Left lobe of liver (tissue), 2 donors: Measurements from ENCODE around the gene ISCA1. TPM values are rescaled to one million over a fixed set of nuclear protein-coding genes. Genes with fewer than 3 reads are reported as not detected.

Experiments
- ATAC-seq: fragments of 200-7000 bp; cut with Tn5 transposase; one replicate; pipeline ENCODE4 v1.9.1; 2020; ENCODE audit warnings: mild to moderate bottlenecking, moderate library complexity
- DNase-seq: peaks from one replicate; pipeline ENCODE4 v3.0.0-alpha.2; 2020; ENCODE audit warnings: low spot score
- total RNA-seq: library from RNA; stranded (reverse); gene quantifications from one replicate; pipeline ENCODE4 v1.2.1, GENCODE V29; 2021
- donor health status: DM: no; HTN: no; CAD: no; lungs with moderate emphysema.
- donor health status: DM: no; HTN: yes; CAD: no.

ISCA1 gene
- total RNA-seq, 1 donor from 2014 or later = 16.7 TPM

GRCh38 chr9:86286278-86286677, 3.9 kb upstream of the ISCA1 start:
- DNase-seq = no peak

DNA sequence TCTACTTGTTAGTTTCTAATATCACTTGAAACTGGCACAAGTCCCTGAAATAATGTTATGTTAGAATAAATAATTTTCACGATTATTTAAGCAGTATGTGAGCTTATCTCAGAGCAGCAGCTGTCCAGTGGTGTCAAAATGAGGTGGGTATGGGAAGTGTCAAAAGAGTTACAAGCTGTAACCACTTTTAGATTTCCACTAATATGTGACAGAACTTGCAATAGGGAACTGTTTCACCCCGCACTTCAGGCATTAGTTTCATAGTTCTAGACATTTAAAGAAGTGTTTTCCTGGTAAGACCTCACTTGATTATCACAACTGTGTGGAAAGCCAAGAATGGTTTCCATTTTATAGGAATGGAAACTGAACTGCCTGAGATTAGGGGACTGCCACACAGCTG, 2.9 kb upstream of the ISCA1 start:
- ATAC-seq (no peak), DNase-seq (no peak)

More at GRCh38 chr9:86286278-86286677, 3.9 kb upstream of the ISCA1 start:
- ATAC-seq = no peak

GRCh38 chr9:86282979-86283535, 719 bp upstream of the ISCA1 start:
- ATAC-seq (peak; percentile 15), DNase-seq (no peak)

DNA sequence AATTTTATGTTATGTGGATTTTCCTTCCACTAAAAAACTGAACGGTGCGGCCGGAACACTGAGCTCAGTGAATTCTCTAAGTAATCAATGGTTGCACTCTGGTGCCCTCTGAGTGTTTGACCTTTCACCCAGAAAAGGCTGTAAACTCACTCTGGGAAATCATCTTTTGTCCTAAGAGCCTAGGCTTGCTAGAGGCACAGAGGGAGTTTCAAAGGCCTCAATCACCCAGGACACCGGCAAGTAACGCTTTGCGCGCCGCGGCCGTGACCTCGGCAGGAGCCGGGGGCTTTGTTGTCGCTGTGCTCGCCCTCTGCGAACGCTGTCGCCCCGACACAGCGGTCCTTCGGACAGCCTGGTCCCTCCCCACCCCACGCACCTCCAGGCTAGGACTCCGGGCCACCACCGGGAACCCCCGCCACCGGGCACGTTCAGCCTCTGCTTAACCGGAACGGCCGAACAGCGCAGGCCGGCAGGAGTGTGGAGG, 703 bp downstream of the ISCA1 start:
- peak; percentile 68 for ATAC-seq
- no peak for DNase-seq

DNA sequence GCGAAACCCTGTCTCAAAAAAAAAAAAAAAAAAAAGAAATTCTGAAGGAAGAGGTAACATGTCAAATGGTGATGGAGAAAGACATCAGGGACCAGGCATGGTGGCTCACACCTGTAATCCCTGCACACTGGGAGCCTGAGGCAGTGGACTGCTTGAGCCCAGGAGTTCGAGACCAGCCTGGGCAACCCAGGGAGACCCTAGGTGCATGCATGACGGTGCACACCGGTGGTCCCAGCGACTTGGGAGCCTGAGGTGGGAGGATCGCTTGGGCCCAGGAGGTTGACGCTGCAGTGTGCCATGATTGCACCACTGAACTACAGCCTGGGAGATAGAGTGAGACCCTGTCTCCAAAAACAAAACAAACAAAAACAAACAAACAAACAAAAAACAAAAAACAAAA, 1.8 kb downstream of the ISCA1 start:
- ATAC-seq (no peak), DNase-seq (no peak)

- ATAC-seq (no peak), DNase-seq (no peak)
Observed at GRCh38 chr9:86279839-86280238, 2.5 kb downstream of the ISCA1 start.

GRCh38 chr9:86277072-86277471, 5.3 kb downstream of the ISCA1 start:
- no peak for DNase-seq
- ATAC-seq = no peak

DNA sequence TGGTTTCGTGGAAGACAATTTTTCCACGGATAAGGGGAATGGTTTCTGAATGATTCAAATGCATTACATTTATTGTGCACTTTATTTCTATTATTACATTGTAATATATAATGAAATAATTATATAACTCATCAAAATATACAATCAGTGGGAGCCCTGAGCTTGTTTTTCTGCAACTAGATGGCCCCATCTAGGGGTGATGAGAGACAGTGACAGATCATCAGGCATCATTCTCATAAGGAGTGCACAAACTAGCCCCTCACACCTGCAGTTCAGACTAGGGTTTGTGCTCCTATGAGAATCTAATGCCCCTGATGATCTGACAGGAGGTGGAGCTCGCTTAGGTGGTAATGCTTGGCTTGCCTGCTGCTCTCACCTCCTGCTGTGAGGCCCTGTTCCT, 6.4 kb downstream of the ISCA1 start:
- ATAC-seq (no peak), DNase-seq (no peak)

DNA sequence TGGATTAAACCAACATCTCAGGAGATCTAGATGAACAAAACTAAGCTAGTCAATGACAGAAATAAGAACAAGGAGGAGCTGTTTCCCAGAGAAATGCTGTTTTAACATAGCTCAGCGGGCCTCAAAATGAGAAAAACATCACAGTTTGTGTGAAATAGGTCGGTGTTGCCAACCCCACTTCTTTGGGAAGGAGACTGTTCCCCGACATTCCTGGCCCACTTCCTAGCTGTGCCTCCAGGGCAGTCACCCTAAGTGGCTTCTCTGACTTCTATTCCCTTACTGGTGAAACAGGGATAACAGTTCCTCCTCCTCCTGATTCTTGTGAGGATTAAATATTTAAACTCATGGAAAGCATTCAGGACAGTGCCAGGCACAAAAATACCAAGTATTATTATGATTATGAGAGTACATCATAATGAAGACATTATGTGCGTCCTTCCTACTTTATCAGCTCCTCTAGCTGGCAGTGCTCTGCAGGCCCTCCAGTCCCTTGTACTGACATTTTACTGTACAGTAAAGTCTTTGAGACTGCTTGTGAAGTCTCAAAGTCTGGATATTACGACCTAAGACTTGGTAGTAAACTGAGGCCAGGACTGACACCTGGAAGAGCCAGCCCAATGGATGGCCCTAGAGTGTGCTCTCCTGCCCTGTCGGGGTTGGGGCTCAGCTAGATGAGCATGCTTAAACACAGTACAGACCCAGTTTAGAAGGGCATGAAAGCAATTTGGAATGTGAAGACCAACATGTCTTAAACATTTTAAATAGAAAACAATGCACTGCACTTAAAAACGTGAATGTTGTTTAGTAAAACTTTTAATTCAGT, 7.3 kb downstream of the ISCA1 start:
- ATAC-seq (no peak), DNase-seq (no peak)

DNA sequence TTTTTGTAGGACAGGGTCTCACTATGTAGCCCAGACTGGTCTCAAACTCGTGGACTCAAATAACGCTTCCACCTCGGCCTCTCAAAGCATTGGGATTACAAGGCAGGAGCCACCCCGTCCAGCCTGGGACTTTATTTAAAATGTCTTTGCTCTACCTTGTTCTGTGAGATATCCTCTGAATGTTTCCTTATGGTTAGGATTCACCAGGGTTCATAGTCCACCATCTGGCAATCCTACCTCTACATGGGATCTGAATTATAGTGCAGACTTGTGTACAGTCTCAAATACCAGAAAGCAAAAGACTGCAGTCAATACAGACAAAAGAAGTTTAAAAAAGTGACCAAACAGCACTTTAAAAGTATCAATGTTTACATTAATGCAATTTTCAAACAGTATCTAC, 10.1 kb downstream of the ISCA1 start:
- DNase-seq = no peak
- no peak for ATAC-seq

GRCh38 chr9:86263876-86264275, 18.5 kb downstream of the ISCA1 start:
- DNase-seq (no peak), ATAC-seq (no peak)

DNA sequence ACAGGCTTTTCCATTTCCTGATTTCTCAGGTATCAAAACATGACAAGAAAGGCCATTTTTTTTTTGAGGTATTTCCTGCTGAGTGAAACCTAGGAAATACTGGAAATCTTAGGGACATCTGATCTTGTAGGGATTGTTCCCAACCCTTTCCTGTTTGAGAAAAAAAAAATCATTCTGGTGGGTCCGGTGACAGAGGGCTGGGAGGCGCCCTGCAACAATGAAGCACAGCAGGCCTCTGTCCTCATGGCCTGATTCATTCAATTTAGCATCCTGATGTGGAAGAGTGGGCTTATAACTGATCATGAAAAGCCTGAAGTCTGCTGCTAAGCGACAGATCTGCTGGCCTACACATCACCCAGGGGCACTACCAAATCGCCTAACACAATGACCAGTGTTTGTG, 19.8 kb downstream of the ISCA1 start:
- DNase-seq = no peak
- no peak for ATAC-seq

DNA sequence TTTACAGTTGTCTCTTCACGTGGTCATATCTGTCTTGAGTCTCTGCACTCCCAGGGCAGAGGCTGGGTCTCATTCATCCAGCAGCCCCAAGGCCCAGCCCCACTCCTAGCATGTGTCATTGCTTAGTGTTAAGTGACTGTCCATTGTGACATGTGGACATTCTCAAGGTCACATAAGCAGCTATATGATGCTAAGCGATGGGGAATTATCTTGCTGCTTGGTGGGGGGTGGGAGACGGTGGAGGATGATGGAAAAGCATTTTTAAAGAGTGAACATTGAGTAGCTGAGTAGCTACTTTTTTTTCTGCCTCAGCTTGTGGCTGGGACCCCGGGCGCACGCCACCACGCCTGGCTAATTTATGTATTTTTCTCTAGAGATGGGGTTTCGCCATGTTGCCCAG, 22.8 kb downstream of the ISCA1 start, which contains the start of gene C9orf153:
TSS of gene C9orf153 (minus strand) at position 101 of the 400 bp plus-strand sequence. CDS start 30,054 bp downstream, outside the sequence.
- ATAC-seq (no peak), DNase-seq (no peak)

DNA sequence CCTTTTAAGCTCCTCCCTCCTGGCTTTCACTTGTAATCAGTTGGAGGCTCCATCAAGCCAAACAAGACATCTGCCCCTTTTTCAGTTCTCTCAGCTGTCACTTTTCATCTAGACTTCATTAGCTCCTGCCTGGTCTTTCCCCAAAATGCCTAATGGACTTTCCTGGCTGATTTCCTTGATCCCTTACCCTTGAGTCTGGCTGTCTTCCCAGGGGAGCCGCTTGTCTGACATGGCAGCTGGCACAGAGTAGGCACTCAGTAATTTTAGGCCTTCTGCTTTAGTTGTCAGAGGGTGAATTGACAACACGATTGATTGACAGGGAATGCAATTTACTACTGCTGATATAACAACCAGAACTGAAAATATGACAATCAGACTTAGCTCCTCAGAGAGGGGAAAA, 24.9 kb downstream of the ISCA1 start:
- no peak for DNase-seq

DNA sequence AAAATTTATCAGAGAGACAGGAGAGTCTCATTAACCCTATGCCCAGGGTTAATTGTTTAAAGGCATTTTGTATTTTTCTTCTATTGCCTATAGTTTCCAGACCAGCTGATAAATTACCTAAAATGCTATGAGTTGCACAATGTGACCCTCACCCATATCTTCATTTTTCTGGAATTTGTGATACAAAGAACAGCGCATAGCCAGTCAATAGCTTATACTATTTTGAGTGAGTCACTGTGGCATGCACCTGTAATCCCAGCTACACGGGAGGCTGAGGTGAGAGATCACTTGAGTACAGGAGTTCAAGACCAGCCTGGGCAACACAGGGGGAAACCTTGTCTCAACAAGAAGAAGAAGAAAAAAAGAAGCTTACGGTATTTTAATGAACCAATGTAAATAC, 25.7 kb downstream of the ISCA1 start:
- DNase-seq = no peak

More for the DNA sequence above, 24.9 kb downstream of the ISCA1 start:
- ATAC-seq = peak; percentile 45

GRCh38 chr9:86253577-86253976, 28.8 kb downstream of the ISCA1 start:
- ATAC-seq = no peak
- DNase-seq = no peak

More for the DNA sequence above, 25.7 kb downstream of the ISCA1 start:
- ATAC-seq = no peak

- ATAC-seq = no peak
Observed at GRCh38 chr9:86252870-86253269, 29.5 kb downstream of the ISCA1 start.

DNA sequence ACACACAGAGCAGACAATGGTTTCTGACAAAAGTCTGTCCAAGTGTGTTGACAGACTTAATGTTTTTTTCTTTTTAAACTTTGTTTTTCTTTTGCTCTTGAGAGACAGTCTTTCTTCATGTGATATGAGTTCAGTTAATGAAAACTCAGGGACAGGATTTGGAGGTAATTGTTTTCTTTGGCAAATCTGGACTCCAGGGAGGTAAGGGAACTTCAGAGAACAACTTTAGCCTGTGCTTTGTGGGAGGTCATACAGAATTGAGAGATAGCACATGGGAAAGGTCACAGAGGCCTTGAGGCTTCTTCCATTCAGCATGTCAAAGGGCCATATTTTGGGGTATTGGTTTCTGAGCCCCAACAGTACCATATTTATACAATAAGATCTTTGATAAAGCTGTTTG, 32.2 kb downstream of the ISCA1 start:
- DNase-seq (no peak), ATAC-seq (no peak)

More at GRCh38 chr9:86252870-86253269, 29.5 kb downstream of the ISCA1 start:
- DNase-seq = no peak

DNA sequence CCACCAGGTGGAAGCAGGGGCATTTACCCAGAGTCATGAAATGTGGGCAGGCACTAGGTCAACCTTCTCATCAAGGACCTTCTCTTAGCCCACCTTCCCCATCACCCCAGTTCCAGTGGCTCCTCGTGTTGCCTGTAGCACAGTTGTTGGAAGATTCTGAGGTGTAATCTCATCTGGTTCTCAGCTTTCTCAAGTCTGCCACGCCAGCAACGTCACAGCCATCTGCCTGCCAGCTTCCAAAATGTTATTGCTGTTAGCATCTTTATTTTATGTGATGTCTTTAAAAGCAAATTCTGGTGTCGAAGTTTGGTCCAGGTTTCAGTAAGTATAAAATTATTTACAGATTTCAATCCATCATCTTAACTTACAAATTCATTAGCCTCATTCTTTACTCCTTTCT, 33.6 kb downstream of the ISCA1 start:
- ATAC-seq (no peak), DNase-seq (no peak)

- DNase-seq (no peak), ATAC-seq (peak; percentile 90)
Observed at GRCh38 chr9:86246752-86247161, 35.6 kb downstream of the ISCA1 start.

DNA sequence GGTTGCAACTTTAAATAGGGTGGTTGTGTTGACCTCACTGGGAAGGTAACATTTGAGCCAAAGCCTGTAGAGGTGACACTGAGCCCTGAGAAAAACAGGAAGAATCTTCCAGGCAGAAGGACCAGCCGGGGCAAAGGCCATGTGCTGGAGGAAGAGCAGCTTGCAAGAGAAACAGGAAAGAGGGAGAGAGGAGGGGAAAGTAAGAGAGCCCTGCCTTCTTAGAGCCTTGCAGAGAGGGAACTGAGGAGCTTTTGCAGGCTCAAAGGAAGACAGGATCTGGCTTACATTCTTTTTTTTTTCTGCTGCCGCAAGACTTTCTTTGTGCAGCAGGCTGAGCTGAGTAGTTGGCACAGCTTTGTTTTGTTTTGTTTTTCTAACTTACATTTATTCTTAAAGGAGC, 40.3 kb downstream of the ISCA1 start:
- DNase-seq = no peak
- ATAC-seq = peak; percentile 25

DNA sequence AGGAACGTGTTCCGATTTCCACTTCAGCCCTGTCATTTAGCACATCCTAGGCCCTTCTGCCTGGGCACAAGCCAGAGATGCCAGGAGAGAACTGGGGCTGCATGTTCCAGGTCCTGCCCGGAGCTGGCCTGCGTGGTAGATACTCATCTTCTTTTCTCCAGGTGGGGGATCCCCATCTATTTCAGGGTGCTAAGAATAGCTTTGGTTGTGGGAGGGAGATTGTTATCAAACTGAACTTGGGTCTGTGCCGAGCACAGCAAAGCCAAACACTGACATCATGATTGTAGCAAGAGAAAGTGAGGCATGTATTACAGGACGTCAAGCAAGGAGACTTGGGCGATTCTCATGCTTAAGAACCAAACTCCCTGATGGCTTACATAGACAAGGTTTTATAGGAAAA, 41.1 kb downstream of the ISCA1 start:
- DNase-seq (no peak), ATAC-seq (no peak)
